ENCODE results near the gene ABL2.

- no peak for TF ChIP-seq RCOR1 (IDR thresholded peaks at IDR 0.05; ENCODE audit: low read depth, low read length)
- TF ChIP-seq KDM5A (IDR thresholded peaks at IDR 0.05) = no peak
- TF ChIP-seq, protein P1, sequence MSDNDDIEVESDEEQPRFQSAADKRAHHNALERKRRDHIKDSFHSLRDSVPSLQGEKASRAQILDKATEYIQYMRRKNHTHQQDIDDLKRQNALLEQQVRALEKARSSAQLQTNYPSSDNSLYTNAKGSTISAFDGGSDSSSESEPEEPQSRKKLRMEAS (IDR thresholded peaks at IDR 0.05) = no peak
- TF ChIP-seq, protein P2, sequence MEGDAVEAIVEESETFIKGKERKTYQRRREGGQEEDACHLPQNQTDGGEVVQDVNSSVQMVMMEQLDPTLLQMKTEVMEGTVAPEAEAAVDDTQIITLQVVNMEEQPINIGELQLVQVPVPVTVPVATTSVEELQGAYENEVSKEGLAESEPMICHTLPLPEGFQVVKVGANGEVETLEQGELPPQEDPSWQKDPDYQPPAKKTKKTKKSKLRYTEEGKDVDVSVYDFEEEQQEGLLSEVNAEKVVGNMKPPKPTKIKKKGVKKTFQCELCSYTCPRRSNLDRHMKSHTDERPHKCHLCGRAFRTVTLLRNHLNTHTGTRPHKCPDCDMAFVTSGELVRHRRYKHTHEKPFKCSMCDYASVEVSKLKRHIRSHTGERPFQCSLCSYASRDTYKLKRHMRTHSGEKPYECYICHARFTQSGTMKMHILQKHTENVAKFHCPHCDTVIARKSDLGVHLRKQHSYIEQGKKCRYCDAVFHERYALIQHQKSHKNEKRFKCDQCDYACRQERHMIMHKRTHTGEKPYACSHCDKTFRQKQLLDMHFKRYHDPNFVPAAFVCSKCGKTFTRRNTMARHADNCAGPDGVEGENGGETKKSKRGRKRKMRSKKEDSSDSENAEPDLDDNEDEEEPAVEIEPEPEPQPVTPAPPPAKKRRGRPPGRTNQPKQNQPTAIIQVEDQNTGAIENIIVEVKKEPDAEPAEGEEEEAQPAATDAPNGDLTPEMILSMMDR (IDR thresholded peaks at IDR 0.05) = no peak
- TF ChIP-seq MAZ (IDR thresholded peaks at IDR 0.05; ENCODE audit: borderline replicate concordance, low read depth, low read length) = no peak
- no peak for TF ChIP-seq CEBPB (IDR thresholded peaks at IDR 0.05)
- no peak for TF ChIP-seq BHLHE40 (IDR thresholded peaks at IDR 0.05; ENCODE audit: low read depth, low read length)
- no peak for TF ChIP-seq USF2 (IDR thresholded peaks at IDR 0.05)
Measured at GRCh38 chr1:179107706-179108629, 121.5 kb downstream of the ABL2 start.

Measured in A549 (cell line).